CD4-positive, alpha-beta T cell (primary cell): ENCODE data around the gene PACSIN2. TPM values are rescaled to one million over a fixed set of nuclear protein-coding genes. Genes with fewer than 3 reads are reported as not detected.

Experiments used
- ATAC-seq: fragments of 200-7000 bp; cut with Tn5 transposase; one replicate; pipeline ENCODE4 v1.10.0; 2022; ENCODE audit warnings: mild to moderate bottlenecking; ENCODE audit not compliant: poor library complexity
- CTCF ChIA-PET: fragments of 350-600 bp; sonication (Branson Sonifier 250); formaldehyde crosslinking; loops from one replicate; lab custom pipeline; 2021; ENCODE audit warnings: antibody characterized with exemption, inconsistent platforms; lab: Charles Lee
- POLR2A ChIA-PET: fragments of 350-600 bp; sonication (Branson Sonifier 250); formaldehyde crosslinking; loops from one replicate; lab custom pipeline; 2021; ENCODE audit warnings: antibody characterized with exemption, inconsistent platforms; lab: Charles Lee
- DNase-seq, 14 experiments: peaks; one replicate each; pipeline ENCODE4 v3.0.0-alpha.2; 2013 to 2020; ENCODE audit warnings: mixed read lengths in 2 of 14
- H3K27ac ChIP-seq, 2 donors: one replicate each; pipeline versions ENCODE4 v1.5.1 to v1.7.0; 2013; ENCODE audit warnings: low read length in 2 of 2, low read depth in 1 of 2, mild to moderate bottlenecking in 1 of 2
- H3K27me3 ChIP-seq, 2 experiments: 1 replicate in 1 of 2; 2 replicates in 1 of 2; pipeline versions ENCODE4 v1.6.1 to v1.7.0; 2013; ENCODE audit warnings: low read length in 2 of 2, control low read depth in 1 of 2, mild to moderate bottlenecking in 1 of 2, moderate library complexity in 1 of 2; ENCODE audit not compliant: insufficient read depth in 2 of 2, control insufficient read depth in 1 of 2
- H3K36me3 ChIP-seq: one replicate; pipeline ENCODE4 v1.6.1; 2013; ENCODE audit warnings: low read length, control low read depth; ENCODE audit not compliant: insufficient read depth
- H3K4me1 ChIP-seq: one replicate; pipeline ENCODE4 v1.6.1; 2013; ENCODE audit warnings: low read length, control low read depth; ENCODE audit not compliant: insufficient read depth
- H3K4me3 ChIP-seq: one replicate; pipeline ENCODE4 v1.5.1; 2013; ENCODE audit warnings: mild to moderate bottlenecking, low read length, moderate library complexity
- H3K9me3 ChIP-seq, 2 experiments: 1 replicate in 1 of 2; 2 replicates in 1 of 2; pipeline versions ENCODE4 v1.6.1 to v1.7.0; 2013; ENCODE audit warnings: low read length in 2 of 2, mild to moderate bottlenecking in 2 of 2, control low read depth in 1 of 2, moderate library complexity in 1 of 2; ENCODE audit not compliant: control insufficient read depth in 1 of 2, insufficient read depth in 1 of 2
- H3K27ac Mint-ChIP-seq: one replicate; pipeline ENCODE4 v1.8.0; 2020; ENCODE audit warnings: mixed read lengths
- H3K27me3 Mint-ChIP-seq: one replicate; pipeline ENCODE4 v1.8.0; 2021; ENCODE audit warnings: mixed read lengths
- H3K36me3 Mint-ChIP-seq: one replicate; pipeline ENCODE4 v1.8.0; 2021; ENCODE audit warnings: low read depth, mixed read lengths
- H3K4me1 Mint-ChIP-seq: one replicate; pipeline ENCODE4 v1.8.0; 2021; ENCODE audit warnings: low read depth, mixed read lengths
- H3K4me3 Mint-ChIP-seq: one replicate; pipeline ENCODE4 v1.8.0; 2020; ENCODE audit warnings: mild to moderate bottlenecking, mixed read lengths
- H3K9me3 Mint-ChIP-seq: one replicate; pipeline ENCODE4 v1.8.0; 2020; ENCODE audit warnings: mixed read lengths
- intact Hi-C, 2 experiments: fragments of 100-400 bp; cut with DNase I in 1 of 2; cut with micrococcal nuclease in 1 of 2; formaldehyde crosslinking; loops; one replicate each; pipeline versions ENCODE4 v1.15.1 to v1.9.0; 2023 to 2025; cut with DNase I, micrococcal nuclease
- total RNA-seq, 174 experiments: library from RNA in 2 of 174; stranded (reverse) in 2 of 174; gene quantifications; one replicate each; pipeline ENCODE4 v1.2.3 and lab custom pipeline; 2021 to 2026
- TF ChIP-seq, protein P1 (sequence below): fragments of 200-600 bp; IDR thresholded peaks from one replicate; pipeline ENCODE4 v1.8.0; 2022; ENCODE audit warnings: antibody characterized with exemption, mild to moderate bottlenecking

Gene PACSIN2
- total RNA-seq, 2 experiments from 2014 or later, result 23.3 to 25.5 TPM

DNA sequence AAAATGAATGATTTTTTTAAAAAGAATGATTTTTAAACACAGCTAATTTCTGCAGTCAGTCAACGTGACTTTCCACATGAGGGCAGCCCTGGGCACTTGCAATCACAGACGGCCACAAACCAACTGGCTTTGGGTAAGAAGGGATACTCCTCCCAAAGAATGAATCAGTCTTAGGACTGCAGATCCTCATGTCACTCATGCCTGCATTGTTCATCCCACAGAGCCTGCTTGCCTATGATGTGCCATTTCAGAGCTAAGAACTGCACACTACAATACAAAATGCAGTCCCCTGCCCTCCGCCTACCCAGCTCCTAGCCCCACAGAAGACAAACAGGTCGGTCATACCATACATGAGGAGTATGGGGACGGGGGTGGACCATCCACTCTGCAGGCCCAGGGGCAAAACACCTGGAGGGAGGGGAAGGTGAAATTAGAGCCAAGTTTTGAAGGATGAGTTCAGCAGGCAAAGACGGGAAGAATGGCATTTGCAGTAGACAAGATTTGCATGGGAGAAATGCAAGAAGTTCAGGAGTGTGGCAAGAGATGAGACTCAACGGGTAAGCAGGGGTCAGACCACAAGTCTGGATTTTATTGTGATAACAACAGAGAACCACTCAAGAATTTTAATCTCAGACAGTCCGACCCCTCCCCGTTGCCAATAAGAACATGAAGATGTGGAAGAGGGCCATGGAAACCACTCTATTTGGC lies 24.7 kb downstream of the PACSIN2 start:
- peaks cover 7% of the 10 kb centered on the region for H3K36me3 ChIP-seq
- no peaks in the 10 kb centered on the region for H3K9me3 Mint-ChIP-seq
- ChIA-PET CTCF (interaction anchor here (2.0 kb wide), 1 partner anchor 44 kb away, joined by 6 read pairs; no protein-coding TSS in a partner anchor), POLR2A (no interaction called here)
- peaks cover 0 to 3% of the 10 kb centered on the region in 2 experiments for H3K9me3 ChIP-seq
- peaks cover 33% of the 10 kb centered on the region for H3K4me1 Mint-ChIP-seq
- no peak overlapping the region for H3K27ac ChIP-seq
- peaks cover 11% of the 10 kb centered on the region for H3K4me1 ChIP-seq
- no peaks in the 10 kb centered on the region for H3K27me3 Mint-ChIP-seq
- no peak for ATAC-seq
- peaks cover 30% of the 10 kb centered on the region for H3K36me3 Mint-ChIP-seq
- no peaks in the 10 kb centered on the region for H3K27me3 ChIP-seq
- H3K4me3 Mint-ChIP-seq, result no peak overlapping the region
- no peak overlapping the region for H3K4me3 ChIP-seq
- intact Hi-C loops, result no loop called here
- no peak overlapping the region for H3K27ac Mint-ChIP-seq
- peak in 1 of 14 experiments; percentile 43 for DNase-seq
- TF ChIP-seq, protein P1, sequence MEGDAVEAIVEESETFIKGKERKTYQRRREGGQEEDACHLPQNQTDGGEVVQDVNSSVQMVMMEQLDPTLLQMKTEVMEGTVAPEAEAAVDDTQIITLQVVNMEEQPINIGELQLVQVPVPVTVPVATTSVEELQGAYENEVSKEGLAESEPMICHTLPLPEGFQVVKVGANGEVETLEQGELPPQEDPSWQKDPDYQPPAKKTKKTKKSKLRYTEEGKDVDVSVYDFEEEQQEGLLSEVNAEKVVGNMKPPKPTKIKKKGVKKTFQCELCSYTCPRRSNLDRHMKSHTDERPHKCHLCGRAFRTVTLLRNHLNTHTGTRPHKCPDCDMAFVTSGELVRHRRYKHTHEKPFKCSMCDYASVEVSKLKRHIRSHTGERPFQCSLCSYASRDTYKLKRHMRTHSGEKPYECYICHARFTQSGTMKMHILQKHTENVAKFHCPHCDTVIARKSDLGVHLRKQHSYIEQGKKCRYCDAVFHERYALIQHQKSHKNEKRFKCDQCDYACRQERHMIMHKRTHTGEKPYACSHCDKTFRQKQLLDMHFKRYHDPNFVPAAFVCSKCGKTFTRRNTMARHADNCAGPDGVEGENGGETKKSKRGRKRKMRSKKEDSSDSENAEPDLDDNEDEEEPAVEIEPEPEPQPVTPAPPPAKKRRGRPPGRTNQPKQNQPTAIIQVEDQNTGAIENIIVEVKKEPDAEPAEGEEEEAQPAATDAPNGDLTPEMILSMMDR, result no peak

DNA sequence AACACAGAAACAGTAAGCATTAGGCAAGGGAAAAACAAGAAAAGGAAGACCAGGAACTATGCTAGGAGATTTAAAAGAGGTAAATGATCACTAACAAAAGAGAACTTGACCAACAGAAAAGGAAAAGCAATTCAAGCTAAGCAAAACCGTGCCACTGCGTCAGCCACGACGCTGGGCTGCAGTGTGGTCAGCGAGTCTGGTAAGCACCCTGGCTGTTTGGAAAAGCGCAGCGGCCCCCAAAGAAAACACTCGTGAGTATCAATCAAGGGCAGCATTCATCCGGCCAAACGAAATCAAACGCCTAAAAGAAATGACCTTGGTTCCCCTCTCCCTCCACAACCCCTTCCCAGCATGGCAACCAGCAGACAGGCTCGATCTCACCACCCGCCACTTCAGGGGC lies 28.8 kb downstream of the PACSIN2 start:
- no peaks in the 10 kb centered on the region for H3K9me3 Mint-ChIP-seq
- intact Hi-C loops, result no loop called here
- H3K4me3 Mint-ChIP-seq, result no peak overlapping the region
- H3K27me3 Mint-ChIP-seq, result no peaks in the 10 kb centered on the region
- Histone ChIP-seq H3K4me3 (no peak overlapping the region), H3K27me3 (no peaks in the 10 kb centered on the region), H3K4me1 (no peaks in the 10 kb centered on the region), H3K36me3 (peaks cover 2% of the 10 kb centered on the region), H3K9me3 (no peaks in the 10 kb centered on the region), H3K27ac (no peak overlapping the region)
- no peak for ATAC-seq
- no peak for DNase-seq
- peak overlapping the region; percentile 17 for H3K27ac Mint-ChIP-seq
- CTCF ChIA-PET, result no interaction called here
- H3K36me3 Mint-ChIP-seq, result peaks cover 5% of the 10 kb centered on the region
- TF ChIP-seq, protein P1, result no peak
- POLR2A ChIA-PET, result no interaction called here
- H3K4me1 Mint-ChIP-seq, result peaks cover 30% of the 10 kb centered on the region

DNA sequence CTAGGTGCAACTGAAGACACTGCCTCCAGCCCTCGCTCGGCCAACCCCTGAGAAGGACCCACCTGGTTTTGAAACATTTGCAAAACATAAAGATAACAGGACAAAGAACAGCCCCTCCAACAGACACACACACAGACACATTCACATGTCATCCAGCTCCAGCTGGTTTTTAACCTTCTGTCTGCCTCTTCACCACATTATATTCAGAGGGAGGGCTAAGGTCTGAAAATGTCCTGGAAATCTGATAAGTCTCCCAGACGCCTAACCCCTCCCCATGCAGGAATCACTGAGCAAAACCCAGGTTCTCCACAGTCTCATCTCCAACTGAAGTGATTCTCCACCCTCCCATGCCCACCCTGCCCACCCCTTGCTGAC lies 29.4 kb downstream of the PACSIN2 start:
- H3K36me3 ChIP-seq, result peaks cover 2% of the 10 kb centered on the region
- H3K4me1 ChIP-seq, result no peaks in the 10 kb centered on the region
- H3K36me3 Mint-ChIP-seq, result peaks cover 5% of the 10 kb centered on the region
- no peaks in the 10 kb centered on the region for H3K27me3 Mint-ChIP-seq
- H3K9me3 ChIP-seq, result no peaks in the 10 kb centered on the region
- CTCF ChIA-PET, result no interaction called here
- H3K27me3 ChIP-seq, result no peaks in the 10 kb centered on the region
- TF ChIP-seq, protein P1, result no peak
- no peaks in the 10 kb centered on the region for H3K9me3 Mint-ChIP-seq
- peaks cover 30% of the 10 kb centered on the region for H3K4me1 Mint-ChIP-seq
- ATAC-seq, result no peak
- H3K27ac ChIP-seq, result no peak overlapping the region
- H3K4me3 Mint-ChIP-seq, result no peak overlapping the region
- POLR2A ChIA-PET, result no interaction called here
- no peak overlapping the region for H3K27ac Mint-ChIP-seq
- intact Hi-C loops, result no loop called here
- DNase-seq, result no peak
- no peak overlapping the region for H3K4me3 ChIP-seq
